OCI-LY3 (cell line): ENCODE measurements around the gene EOLA1.

Experiments used
- EZH2phosphoT487 ChIP-seq: fragments of 200-600 bp; shearing (Covaris generic); IDR thresholded peaks from 2 replicates; pipeline ENCODE4 v1.6.1; 2018; ENCODE audit warnings: antibody characterized with exemption, mixed run types, low read depth
- TF ChIP-seq, protein P1 (sequence below): fragments of 200-600, 300-600 bp; sonication (generic); IDR thresholded peaks from 2 replicates; pipeline ENCODE4 v1.5.1; 2014; ENCODE audit warnings: antibody characterized with exemption, low read length, low read depth

DNA sequence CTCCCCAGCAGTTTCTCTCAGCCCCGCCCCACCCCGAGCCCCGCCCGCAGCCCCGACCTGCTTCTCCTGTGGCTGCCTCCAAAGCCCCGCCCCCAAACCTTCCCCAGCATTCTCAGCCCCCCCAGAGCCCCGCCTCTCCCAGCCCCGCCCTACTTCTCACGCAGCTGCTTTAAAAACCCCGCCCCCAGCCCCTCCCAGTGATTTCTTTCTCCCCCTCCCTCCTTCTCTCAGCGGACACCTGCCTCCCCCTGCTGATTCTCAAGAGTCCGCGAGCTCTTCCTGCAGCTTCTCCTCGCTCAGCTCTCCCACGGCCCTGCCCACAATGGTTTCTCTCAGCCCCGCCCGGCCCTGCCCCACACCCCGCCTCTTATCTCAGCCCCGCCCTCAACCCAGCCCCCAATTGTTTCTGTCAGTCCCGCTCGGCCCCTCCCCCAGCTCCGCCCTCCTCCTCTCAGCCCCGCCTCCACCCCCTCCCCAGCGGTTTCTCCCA, 636 bp upstream of the EOLA1 start:
- TF ChIP-seq, protein P1, sequence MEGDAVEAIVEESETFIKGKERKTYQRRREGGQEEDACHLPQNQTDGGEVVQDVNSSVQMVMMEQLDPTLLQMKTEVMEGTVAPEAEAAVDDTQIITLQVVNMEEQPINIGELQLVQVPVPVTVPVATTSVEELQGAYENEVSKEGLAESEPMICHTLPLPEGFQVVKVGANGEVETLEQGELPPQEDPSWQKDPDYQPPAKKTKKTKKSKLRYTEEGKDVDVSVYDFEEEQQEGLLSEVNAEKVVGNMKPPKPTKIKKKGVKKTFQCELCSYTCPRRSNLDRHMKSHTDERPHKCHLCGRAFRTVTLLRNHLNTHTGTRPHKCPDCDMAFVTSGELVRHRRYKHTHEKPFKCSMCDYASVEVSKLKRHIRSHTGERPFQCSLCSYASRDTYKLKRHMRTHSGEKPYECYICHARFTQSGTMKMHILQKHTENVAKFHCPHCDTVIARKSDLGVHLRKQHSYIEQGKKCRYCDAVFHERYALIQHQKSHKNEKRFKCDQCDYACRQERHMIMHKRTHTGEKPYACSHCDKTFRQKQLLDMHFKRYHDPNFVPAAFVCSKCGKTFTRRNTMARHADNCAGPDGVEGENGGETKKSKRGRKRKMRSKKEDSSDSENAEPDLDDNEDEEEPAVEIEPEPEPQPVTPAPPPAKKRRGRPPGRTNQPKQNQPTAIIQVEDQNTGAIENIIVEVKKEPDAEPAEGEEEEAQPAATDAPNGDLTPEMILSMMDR, result no peak
- no peak for TF ChIP-seq EZH2phosphoT487
